Activated CD8-positive, alpha-beta memory T cell treated with anti-CD3 and anti-CD28 coated beads for 48 hours (primary cell): ENCODE data around the gene FAM107B.
"Not testable (repeated sequence)": the region's sequence is repeated elsewhere in the genome, so short reads cannot be mapped to it uniquely, and the experiment has no call there.

ENCODE experiments used
- DNase-seq, 3 experiments: peaks; one replicate each; pipeline ENCODE4 v3.0.0-alpha.2; 2020; ENCODE audit warnings: low read depth in 2 of 3, low spot score in 2 of 3

The FAM107B gene

GRCh38 chr10:14639637-14640036, 135.1 kb downstream of the FAM107B start:
- no peak for DNase-seq

- no peak for DNase-seq
These were observed 139.5 kb downstream of the FAM107B start for GRCh38 chr10:14635043-14635710.

- DNase-seq, result not testable (repeated sequence)
These were observed 140.1 kb downstream of the FAM107B start for GRCh38 chr10:14634572-14634971.

GRCh38 chr10:14625765-14626525, 148.8 kb downstream of the FAM107B start:
- no peak for DNase-seq

GRCh38 chr10:14625192-14625631, 149.5 kb downstream of the FAM107B start:
- no peak for DNase-seq

- DNase-seq, result no peak
These were observed 150.1 kb downstream of the FAM107B start for GRCh38 chr10:14624600-14624999.

GRCh38 chr10:14623931-14624330, 150.8 kb downstream of the FAM107B start:
- DNase-seq, result no peak

GRCh38 chr10:14621037-14621436, 153.7 kb downstream of the FAM107B start:
- no peak for DNase-seq

GRCh38 chr10:14618674-14619073, 156.0 kb downstream of the FAM107B start:
- no peak for DNase-seq

- no peak for DNase-seq
These were observed 156.8 kb downstream of the FAM107B start for GRCh38 chr10:14617852-14618251.

GRCh38 chr10:14616955-14617730, 157.6 kb downstream of the FAM107B start:
- no peak for DNase-seq

GRCh38 chr10:14616465-14616864, 158.2 kb downstream of the FAM107B start:
- DNase-seq, result no peak

GRCh38 chr10:14613588-14613920, 161.1 kb downstream of the FAM107B start:
- no peak for DNase-seq

GRCh38 chr10:14612873-14613587, 161.7 kb downstream of the FAM107B start:
- no peak for DNase-seq

GRCh38 chr10:14611968-14612693, 162.6 kb downstream of the FAM107B start:
- DNase-seq, result no peak

- DNase-seq, result no peak
These were observed 165.5 kb downstream of the FAM107B start for GRCh38 chr10:14609178-14609577.

- DNase-seq, result no peak
These were observed 166.2 kb downstream of the FAM107B start for GRCh38 chr10:14608381-14609001.

- no peak for DNase-seq
These were observed 168.1 kb downstream of the FAM107B start for GRCh38 chr10:14606633-14607032.

- DNase-seq, result no peak
These were observed 169.3 kb downstream of the FAM107B start for GRCh38 chr10:14605231-14605925.
